HepG2 (cell line): ENCODE results near the gene CPXM2. TPM values are rescaled to one million over a fixed set of nuclear protein-coding genes. Genes with fewer than 3 reads are reported as not detected.

Experiments used
- ATAC-seq: fragments of 200-7000 bp; cut with Tn5 transposase; 3 replicates; pipeline ENCODE4 v1.9.1; 2020; ENCODE audit warnings: mild to moderate bottlenecking, moderate library complexity
- BruUV-seq: library from RNA; stranded (reverse); fragments of 400-500 nt; replicated peaks from 2 replicates; lab custom pipeline; 2021; lab: Mats Ljungman, UMichigan
- CTCF ChIA-PET: fragments of 300-600 bp; formaldehyde crosslinking; extraction: SDS; loops from one replicate; lab custom pipeline; 2021; ENCODE audit warnings: low total read pairs, inconsistent platforms, low intra/inter-chr PET ratio; lab: Yijun Ruan, JAX
- POLR2A ChIA-PET: fragments of 350-600 bp; sonication (Branson Sonifier 250); formaldehyde crosslinking; loops from one replicate; lab custom pipeline; 2020; ENCODE audit warnings: antibody characterized with exemption, inconsistent platforms; lab: Yijun Ruan, JAX
- DNase-seq: peaks from one replicate; pipeline ENCODE4 v3.0.0-alpha.2; 2015; ENCODE audit warnings: low spot score
- FAIRE-seq: peaks from 3 replicates; lab custom pipeline; 2011; peaks lifted over from hg19 to GRCh38; lab: Jason Lieb, UNC
- H2AFZ ChIP-seq: one replicate; pipeline ENCODE4 v1.6.1; 2011; ENCODE audit warnings: low read length, inconsistent platforms
- H3K27ac ChIP-seq: fragments of 300-600 bp; 3 replicates; pipeline ENCODE4 v1.8.0; 2011; ENCODE audit warnings: mixed run types, mild to moderate bottlenecking, mixed read lengths, low read length, inconsistent platforms; ENCODE audit not compliant: insufficient read depth; ENCODE audit errors: extremely low read length
- H3K27me3 ChIP-seq, 2 experiments: fragments of 200-600 bp in 1 of 2; 2 replicates in 1 of 2; 3 replicates in 1 of 2; pipeline versions ENCODE4 v1.6.0 to v1.8.0; 2011; ENCODE audit warnings: low read length in 2 of 2, mild to moderate bottlenecking in 2 of 2, moderate library complexity in 2 of 2, inconsistent platforms in 1 of 2; ENCODE audit not compliant: insufficient read depth in 2 of 2, control insufficient read depth in 1 of 2
- H3K36me3 ChIP-seq, 2 experiments: fragments of 200-600 bp in 1 of 2; replicated peaks in 1 of 2; 2 replicates in 1 of 2; 3 replicates in 1 of 2; pipeline versions ENCODE4 v1.5.1 to v1.8.0; 2011; ENCODE audit warnings: low read length in 2 of 2, inconsistent platforms in 1 of 2; ENCODE audit not compliant: insufficient read depth in 2 of 2, control insufficient read depth in 1 of 2
- H3K4me1 ChIP-seq: 2 replicates; pipeline ENCODE4 v1.5.1; 2012; ENCODE audit warnings: low read length, inconsistent platforms; ENCODE audit not compliant: insufficient read depth
- H3K4me2 ChIP-seq: 2 replicates; pipeline ENCODE4 v1.6.0; 2011; ENCODE audit warnings: low read depth, low read length, inconsistent platforms
- H3K4me3 ChIP-seq, 3 experiments: fragments of 200-600 bp in 1 of 3; sonication (generic), shearing (Covaris generic) in 1 of 3; replicated peaks in 1 of 3; 2 replicates each; pipeline ENCODE4 v1.5.1; 2011 to 2016; ENCODE audit warnings: low read length in 3 of 3, inconsistent platforms in 2 of 3, low read depth in 2 of 3, mild to moderate bottlenecking in 2 of 3, control low read depth in 1 of 3, mixed read lengths in 1 of 3; ENCODE audit not compliant: insufficient read depth in 1 of 3
- H3K79me2 ChIP-seq: one replicate; pipeline ENCODE4 v1.6.1; 2011; ENCODE audit warnings: low read length, inconsistent platforms; ENCODE audit not compliant: insufficient read depth
- H3K9ac ChIP-seq: 2 replicates; pipeline ENCODE4 v1.6.0; 2011; ENCODE audit warnings: mild to moderate bottlenecking, low read depth, low read length, inconsistent platforms; ENCODE audit not compliant: insufficient read depth
- H3K9me3 ChIP-seq: 2 replicates; pipeline ENCODE4 v1.5.1; 2012; ENCODE audit warnings: mild to moderate bottlenecking, low read length
- H4K20me1 ChIP-seq: 2 replicates; pipeline ENCODE4 v1.6.0; 2011; ENCODE audit warnings: inconsistent platforms, mild to moderate bottlenecking, low read length, moderate library complexity; ENCODE audit not compliant: insufficient read depth
- BCL6 ChIP-seq: IDR thresholded peaks from 2 replicates; pipeline ENCODE4 v1.6.1; 2016; ENCODE audit warnings: missing genetic modification reagents, missing compliant biosample characterization
- FOXJ3 ChIP-seq: sonication (generic); formaldehyde crosslinking; IDR thresholded peaks from 2 replicates; pipeline ENCODE4 v1.4.0; 2020; ENCODE audit warnings: missing genetic modification reagents, mild to moderate bottlenecking, borderline replicate concordance
- SPEN ChIP-seq: sonication (generic); formaldehyde crosslinking; IDR thresholded peaks from 2 replicates; pipeline ENCODE4 v1.5.1; 2020; ENCODE audit warnings: low read depth, mild to moderate bottlenecking, missing genetic modification reagents
- ZBTB21 ChIP-seq: sonication (generic); formaldehyde crosslinking; IDR thresholded peaks from 2 replicates; pipeline ENCODE4 v1.4.0; 2020; ENCODE audit warnings: missing genetic modification reagents
- ZBTB42 ChIP-seq: sonication (generic); formaldehyde crosslinking; IDR thresholded peaks from 2 replicates; pipeline ENCODE4 v1.5.0; 2020; ENCODE audit warnings: mild to moderate bottlenecking, missing genetic modification reagents
- ZFP36L2 ChIP-seq: sonication (generic); formaldehyde crosslinking; IDR thresholded peaks from 2 replicates; pipeline ENCODE4 v1.4.0; 2020; ENCODE audit warnings: missing genetic modification reagents
- ZNF205 ChIP-seq: IDR thresholded peaks from 2 replicates; pipeline ENCODE4 v1.6.1; 2018; ENCODE audit warnings: missing biosample characterization, missing genetic modification reagents
- ZNF768 ChIP-seq: sonication (generic); formaldehyde crosslinking; IDR thresholded peaks from 2 replicates; pipeline ENCODE4 v1.4.0; 2020; ENCODE audit warnings: missing genetic modification reagents
- ZSCAN21 ChIP-seq: sonication (generic); formaldehyde crosslinking; IDR thresholded peaks from 2 replicates; pipeline ENCODE4 v1.8.0; 2022; ENCODE audit warnings: mild to moderate bottlenecking, missing genetic modification reagents, moderate library complexity, borderline replicate concordance
- ZUFSP ChIP-seq: sonication (generic); formaldehyde crosslinking; IDR thresholded peaks from 2 replicates; pipeline ENCODE4 v1.9.0; 2021; ENCODE audit warnings: missing genetic modification reagents, mild to moderate bottlenecking, borderline replicate concordance
- WGBS: methylation state at CpG from one replicate; pipeline ENCODE4 v1.1.6; 2017; ENCODE audit warnings: low lambda C conversion rate; 5-methylcytosine and 5-hydroxymethylcytosine counted together
- in situ Hi-C: cut with HindIII; loops from 2 replicates; pipeline ENCODE4 v1.10.0; 2017; ENCODE audit warnings: low pct_unique_long_range_greater_than_20kb; ENCODE audit not compliant: extremely low pct_ligation_motif_present
- intact Hi-C: fragments of 100-400 bp; cut with micrococcal nuclease; formaldehyde crosslinking; loops from one replicate; pipeline ENCODE4 v1.10.0; 2022; ENCODE audit not compliant: unreplicated experiment
- polyA plus RNA-seq, 8 experiments: library from polyadenylated mRNA; depleted of rRNA in 3 of 8; stranded (reverse) in 7 of 8; unstranded in 1 of 8; fragments of >200 nt; fragmentation: Illumina TruSeq in 4 of 8; extraction: Trizol in 4 of 8; gene quantifications; 2 replicates each; pipeline versions ENCODE4 v1.2.1 to v1.2.3, GENCODE V29; 2011 to 2016; ENCODE audit warnings: low read depth in 4 of 8, missing spikeins in 1 of 8, mixed read lengths in 1 of 8; ENCODE audit not compliant: insufficient read depth in 1 of 8
- total RNA-seq, 5 experiments: library from RNA; depleted of rRNA; stranded (reverse); fragments of >200 nt; fragmentation: Illumina TruSeq; extraction: Trizol; gene quantifications; 2 replicates each; pipeline ENCODE4 v1.2.3, GENCODE V29; 2016; ENCODE audit warnings: low read depth in 1 of 5

The CPXM2 gene
- total and polyA plus RNA-seq, 2 of the 13 experiments (the other 11 are each of a cell fraction or from before 2014, with no cell fraction given), result 0.03 TPM; not detected in 1

GRCh38 chr10:123795846-123796590 lies 95.6 kb downstream of the CPXM2 start:
- CTCF ChIA-PET, result no interaction called here
- Histone ChIP-seq H2AFZ (no peak overlapping the region), H3K9me3 (no peaks in the 10 kb centered on the region), H3K79me2 (no peaks in the 10 kb centered on the region), H4K20me1 (no peaks in the 10 kb centered on the region), H3K4me1 (no peaks in the 10 kb centered on the region), H3K4me2 (no peak overlapping the region), H3K27me3 (peaks cover 2 to 21% of the 10 kb centered on the region in 2 experiments), H3K4me3 (no peak overlapping the region), H3K36me3 (no peaks in the 10 kb centered on the region), H3K27ac (no peak overlapping the region), H3K9ac (no peak overlapping the region)
- intact Hi-C loops, result no loop called here
- in situ Hi-C loops, result no loop called here
- no peak for FAIRE-seq
- ATAC-seq, result no peak
- no TSS peak for BruUV-seq
- TF ChIP-seq ZNF768, result no peak
- TF ChIP-seq FOXJ3 (CRISPR knock-in tag), result no peak
- TF ChIP-seq ZBTB21 (CRISPR knock-in tag), result no peak
- TF ChIP-seq ZFP36L2, result no peak
- no peak for TF ChIP-seq BCL6 (CRISPR knock-in tag)
- TF ChIP-seq ZUFSP (CRISPR knock-in tag), result no peak
- no peak for TF ChIP-seq ZNF205 (CRISPR knock-in tag)
- TF ChIP-seq ZSCAN21, result no peak
- TF ChIP-seq ZBTB42 (CRISPR knock-in tag), result no peak
- TF ChIP-seq SPEN, result no peak
- WGBS, result 9% methylated on average over 6 of the region's 11 CpGs
- POLR2A ChIA-PET, result no interaction called here
- no peak for DNase-seq
